Left cardiac atrium (tissue), 4 donors: Measurements from ENCODE around the gene ASB1. TPM values are rescaled to one million over a fixed set of nuclear protein-coding genes. Genes with fewer than 3 reads are reported as not detected.

Experiments
- ATAC-seq, 2 donors: fragments of 200-7000 bp; cut with Tn5 transposase; one replicate each; pipeline ENCODE4 v1.9.1; 2020; ENCODE audit warnings: mild to moderate bottlenecking in 2 of 2, moderate library complexity in 2 of 2
- DNase-seq: peaks from one replicate; pipeline ENCODE4 v3.0.0-alpha.2; 2020
- intact Hi-C, 2 donors: fragments of 100-400 bp; cut with DNase I; formaldehyde crosslinking; loops; one replicate each; pipeline versions ENCODE4 v1.14.1 to v1.15.1; 2022 to 2023
- total RNA-seq, 2 donors: library from RNA; stranded (reverse); fragmentation: NEBNext Ultra II Directional; extraction: Animal tissue kit (Norgen Biotek cat#: 25700); gene quantifications; one replicate each; pipeline ENCODE4 v1.2.1, GENCODE V29; 2021
- donor health status: DM: no; HTN: yes; CAD: no.
- donor health status: DM: no; HTN: yes; CAD: no; lungs with severe emphysema.
- donor health status: DM: yes; HTN: yes; CAD: no.
- donor health status: Dilated cardiomyopathy.

Gene ASB1
- total RNA-seq, 2 donors from 2014 or later: 43.2 to 51.7 TPM

- no peak for ATAC-seq
- intact Hi-C loops: no loop called here
- no peak for DNase-seq
Observed at GRCh38 chr2:238483656-238484055, 56.9 kb downstream of the ASB1 start.

- intact Hi-C loops: no loop called here
Observed at GRCh38 chr2:238484522-238485452, 58.1 kb downstream of the ASB1 start.

GRCh38 chr2:238486123-238486848 is 59.6 kb downstream of the ASB1 start:
- ATAC-seq (no peak), DNase-seq (no peak)
- intact Hi-C loops: no loop called here

More at GRCh38 chr2:238484522-238485452, 58.1 kb downstream of the ASB1 start:
- ATAC-seq (no peak), DNase-seq (no peak)

- no peak for DNase-seq
- no peak for ATAC-seq
- intact Hi-C loops: no loop called here
Observed at GRCh38 chr2:238487134-238487533, 60.4 kb downstream of the ASB1 start.

GRCh38 chr2:238487652-238488346 is 61.1 kb downstream of the ASB1 start:
- DNase-seq: no peak
- ATAC-seq: no peak
- intact Hi-C loops: no loop called here

- intact Hi-C loops: no loop called here
- ATAC-seq: no peak
- DNase-seq: no peak
Observed at GRCh38 chr2:238488347-238488826, 61.7 kb downstream of the ASB1 start.

- ATAC-seq (no peak), DNase-seq (no peak)
- intact Hi-C loops: no loop called here
Observed at GRCh38 chr2:238489431-238489830, 62.7 kb downstream of the ASB1 start.

- intact Hi-C loops: no loop called here
- DNase-seq: no peak
- ATAC-seq: no peak
Observed at GRCh38 chr2:238489896-238490295, 63.2 kb downstream of the ASB1 start.

- intact Hi-C loops: no loop called here
- no peak for DNase-seq
- ATAC-seq: no peak
Observed at GRCh38 chr2:238492840-238493239, 66.1 kb downstream of the ASB1 start.

- no peak for ATAC-seq
- no peak for DNase-seq
- intact Hi-C loops: no loop called here
Observed at GRCh38 chr2:238493411-238493810, 66.7 kb downstream of the ASB1 start.

- intact Hi-C loops: no loop called here
- DNase-seq: no peak
- no peak for ATAC-seq
Observed at GRCh38 chr2:238493880-238494572, 67.3 kb downstream of the ASB1 start.

GRCh38 chr2:238494573-238494961 is 67.8 kb downstream of the ASB1 start:
- DNase-seq (no peak), ATAC-seq (no peak)
- intact Hi-C loops: no loop called here

GRCh38 chr2:238495422-238495821 is 68.7 kb downstream of the ASB1 start:
- ATAC-seq (no peak), DNase-seq (no peak)
- intact Hi-C loops: no loop called here

GRCh38 chr2:238496756-238497609 is 70.3 kb downstream of the ASB1 start:
- intact Hi-C loops: no loop called here
- no peak for DNase-seq
- no peak for ATAC-seq

GRCh38 chr2:238497610-238498005 is 70.9 kb downstream of the ASB1 start:
- ATAC-seq (no peak), DNase-seq (no peak)
- intact Hi-C loops: no loop called here

GRCh38 chr2:238498188-238498587 is 71.5 kb downstream of the ASB1 start:
- intact Hi-C loops: no loop called here
- ATAC-seq (no peak), DNase-seq (no peak)

- DNase-seq: no peak
- no peak for ATAC-seq
- intact Hi-C loops: no loop called here
Observed at GRCh38 chr2:238498691-238499295, 72.1 kb downstream of the ASB1 start.
